T-helper 2 cell treated with Interferon-gamma antibody and Interleukin-4, amounts not matched to agents 100 ng/mL and 5 ng/mL, for 36 hours (primary cell): ENCODE data around the gene PLEKHB2. TPM values are rescaled to one million over a fixed set of nuclear protein-coding genes. Genes with fewer than 3 reads are reported as not detected.
"Not testable (repeated sequence)": the region's sequence is repeated elsewhere in the genome, so short reads cannot be mapped to it uniquely, and the experiment has no call there.

Source experiments
- intact Hi-C: fragments of 100-400 bp; cut with micrococcal nuclease; formaldehyde crosslinking; loops from one replicate; pipeline ENCODE4 v1.15.1; 2023
- total RNA-seq: library from RNA; stranded (reverse); gene quantifications from 2 replicates; pipeline ENCODE4 v1.2.3, GENCODE V29; 2022

The PLEKHB2 gene
- total RNA-seq: 67.9 and 69.9 TPM in 2 replicates

- intact Hi-C loops: loop anchor here (2.0 to 5.0 kb wide), 2 partner anchors 308 to 387 kb away; partner anchors contain the start of gene MZT2A
Observed at GRCh38 chr2:131105156-131105949, at the start of gene PLEKHB2. Gene PLEKHB2 (plus strand): TSS chr2:131105336. CDS start chr2:131120942, 15,606 bp downstream.

GRCh38 chr2:131056204-131056931, 48.8 kb upstream of the PLEKHB2 start:
- intact Hi-C loops: no loop called here

- intact Hi-C loops: no loop called here
Observed at GRCh38 chr2:131056932-131057287, 48.2 kb upstream of the PLEKHB2 start.

GRCh38 chr2:131058214-131058843, 46.8 kb upstream of the PLEKHB2 start:
- intact Hi-C loops: no loop called here

- intact Hi-C loops: no loop called here
Observed at GRCh38 chr2:131058920-131059319, 46.2 kb upstream of the PLEKHB2 start.

GRCh38 chr2:131063501-131064283, 41.4 kb upstream of the PLEKHB2 start:
- intact Hi-C loops: no loop called here

- intact Hi-C loops: no loop called here
Observed at GRCh38 chr2:131064589-131065512, 40.3 kb upstream of the PLEKHB2 start.

- intact Hi-C loops: no loop called here
Observed at GRCh38 chr2:131067465-131068125, 37.5 kb upstream of the PLEKHB2 start.

- intact Hi-C loops: not testable (repeated sequence)
Observed at GRCh38 chr2:131068172-131068571, 37.0 kb upstream of the PLEKHB2 start.

- intact Hi-C loops: not testable (repeated sequence)
Observed at GRCh38 chr2:131075578-131075977, 29.6 kb upstream of the PLEKHB2 start.

- intact Hi-C loops: no loop called here
Observed at GRCh38 chr2:131076707-131077106, 28.4 kb upstream of the PLEKHB2 start.

- intact Hi-C loops: no loop called here
Observed at GRCh38 chr2:131077182-131077846, 27.8 kb upstream of the PLEKHB2 start.

- intact Hi-C loops: no loop called here
Observed at GRCh38 chr2:131077966-131078365, 27.2 kb upstream of the PLEKHB2 start.

- intact Hi-C loops: not testable (repeated sequence)
Observed at GRCh38 chr2:131079931-131080330, 25.2 kb upstream of the PLEKHB2 start.

GRCh38 chr2:131081190-131081589, 23.9 kb upstream of the PLEKHB2 start:
- intact Hi-C loops: no loop called here

- intact Hi-C loops: no loop called here
Observed at GRCh38 chr2:131085646-131086045, 19.5 kb upstream of the PLEKHB2 start.

GRCh38 chr2:131092458-131093005, 12.6 kb upstream of the PLEKHB2 start:
- intact Hi-C loops: loop anchor here (1.0 to 5.0 kb wide), 5 partner anchors 12 to 750 kb away; partner anchors contain the start of genes GPR148, IMP4 and MZT2A

GRCh38 chr2:131093006-131093695, 12.0 kb upstream of the PLEKHB2 start, which contains the start of gene FAM168B:
Gene FAM168B (minus strand): TSS chr2:131093460. CDS start chr2:131082646, 10,814 bp downstream.
- intact Hi-C loops: loop anchor here (1.0 to 5.0 kb wide), 5 partner anchors 11 to 751 kb away; partner anchors contain the start of genes GPR148, IMP4 and MZT2A
